Kidney capillary endothelial cell (primary cell): ENCODE data around the gene RBP5.
A peak's percentile ranks its signal among the peaks of the same experiment; 100 is the strongest.

Source experiments
- DNase-seq: peaks from one replicate; pipeline ENCODE4 v3.0.0-alpha.2; 2018; ENCODE audit warnings: low spot score

RBP5 gene

DNA sequence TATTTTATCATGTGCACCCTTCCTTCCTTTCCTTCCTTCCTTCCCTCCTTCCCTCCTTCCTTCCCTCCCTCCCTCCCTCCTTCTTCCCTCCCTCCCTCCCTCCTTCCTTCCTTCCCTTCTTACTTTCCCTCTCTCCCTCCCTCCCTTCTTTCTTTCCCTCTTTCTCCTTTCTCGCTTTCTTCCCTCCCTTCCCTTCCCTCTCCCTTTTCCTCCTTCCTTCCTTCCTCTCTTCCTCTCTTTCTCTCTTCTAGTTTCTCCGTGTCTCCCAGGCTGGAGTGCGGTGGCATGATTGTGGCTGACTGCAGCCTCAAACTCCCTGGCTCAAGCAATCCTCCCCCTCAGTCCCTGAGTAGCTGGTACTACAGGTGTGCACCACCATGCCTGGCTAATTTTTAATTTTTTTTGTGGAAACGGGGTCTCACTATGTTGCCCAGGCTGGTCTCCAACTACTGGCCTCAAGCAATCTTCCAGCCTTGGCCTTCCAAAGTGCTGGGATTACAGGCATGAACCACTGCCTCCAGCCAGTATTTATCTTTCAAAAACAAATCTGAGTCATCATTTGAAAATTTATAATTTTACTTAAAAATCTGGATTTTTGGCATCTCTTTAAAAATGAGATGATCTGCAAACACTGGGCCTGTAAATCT lies 27.5 kb downstream of the RBP5 start:
- DNase-seq = no peak

DNA sequence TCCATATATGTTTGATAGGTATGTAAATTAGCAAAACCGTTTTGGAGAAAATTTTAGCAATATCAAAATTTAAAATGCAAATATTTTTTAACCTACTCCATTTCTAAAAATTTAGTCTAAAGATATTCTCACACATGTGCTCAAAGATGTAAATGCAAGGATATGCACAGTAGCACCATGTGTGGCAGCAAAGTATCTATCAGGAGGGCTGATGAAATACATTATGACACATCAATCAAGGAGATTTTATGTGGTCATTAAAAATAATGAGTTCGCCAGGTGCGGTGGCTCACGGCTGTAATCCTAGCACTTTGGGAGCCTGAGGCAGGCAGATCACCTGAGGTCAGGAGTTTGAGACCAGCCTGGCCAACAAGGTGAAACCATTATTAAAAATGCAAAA lies 28.4 kb downstream of the RBP5 start:
- DNase-seq = no peak

DNA sequence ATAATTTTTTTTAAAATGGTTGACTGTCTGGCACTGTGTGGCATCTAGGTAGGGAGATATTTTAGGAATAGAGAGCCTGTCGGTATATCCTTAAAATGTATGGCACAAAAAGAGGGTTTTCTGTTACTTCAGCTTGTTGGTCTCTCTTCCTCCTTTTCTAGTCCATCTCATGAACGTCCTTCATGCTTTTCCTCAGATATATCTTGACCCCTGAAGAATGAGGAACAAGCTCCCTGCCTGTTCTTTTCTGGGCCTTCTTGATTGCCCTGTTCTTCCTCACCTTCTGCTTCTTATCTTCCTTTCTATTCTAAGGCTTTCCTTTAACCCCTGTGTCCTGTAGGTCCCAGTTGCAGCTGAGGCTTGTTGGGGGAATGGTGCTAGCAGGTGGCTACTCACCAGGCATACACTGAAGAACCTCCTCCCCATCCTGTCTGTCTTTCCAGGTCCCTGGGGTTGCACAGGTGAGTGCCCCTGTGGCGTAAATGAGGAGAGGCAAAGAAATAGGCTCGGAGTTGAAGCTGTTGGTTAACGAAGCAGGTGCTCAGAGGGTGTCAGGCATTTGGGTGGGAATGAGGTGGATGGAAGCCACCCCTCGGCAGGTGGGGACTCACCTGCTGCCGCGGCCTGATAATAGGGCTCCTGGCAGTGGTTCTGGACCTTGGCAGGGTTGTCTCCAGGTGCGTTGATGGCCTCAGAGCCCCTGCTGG lies 29.2 kb downstream of the RBP5 start:
- no peak for DNase-seq

DNA sequence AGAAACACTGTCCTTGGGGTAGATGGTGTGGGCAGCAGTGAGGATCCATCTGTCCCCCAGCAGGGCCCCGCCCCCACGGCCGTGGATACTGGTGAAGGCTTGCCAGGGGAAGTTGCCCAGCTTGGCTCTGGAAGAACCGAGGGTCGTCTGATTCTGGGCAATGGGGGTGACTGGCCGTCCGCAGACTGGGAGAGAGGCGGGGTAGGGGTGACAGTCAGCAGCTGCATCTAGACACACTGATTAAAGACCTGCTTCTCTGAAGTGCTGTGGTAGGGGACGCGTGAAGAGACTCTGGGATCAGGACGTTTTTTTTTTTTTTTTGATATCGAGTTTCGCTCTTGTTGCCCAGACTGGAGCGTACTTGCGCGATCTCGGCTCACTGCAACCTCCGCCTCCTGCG lies 31.7 kb downstream of the RBP5 start:
- no peak for DNase-seq

DNA sequence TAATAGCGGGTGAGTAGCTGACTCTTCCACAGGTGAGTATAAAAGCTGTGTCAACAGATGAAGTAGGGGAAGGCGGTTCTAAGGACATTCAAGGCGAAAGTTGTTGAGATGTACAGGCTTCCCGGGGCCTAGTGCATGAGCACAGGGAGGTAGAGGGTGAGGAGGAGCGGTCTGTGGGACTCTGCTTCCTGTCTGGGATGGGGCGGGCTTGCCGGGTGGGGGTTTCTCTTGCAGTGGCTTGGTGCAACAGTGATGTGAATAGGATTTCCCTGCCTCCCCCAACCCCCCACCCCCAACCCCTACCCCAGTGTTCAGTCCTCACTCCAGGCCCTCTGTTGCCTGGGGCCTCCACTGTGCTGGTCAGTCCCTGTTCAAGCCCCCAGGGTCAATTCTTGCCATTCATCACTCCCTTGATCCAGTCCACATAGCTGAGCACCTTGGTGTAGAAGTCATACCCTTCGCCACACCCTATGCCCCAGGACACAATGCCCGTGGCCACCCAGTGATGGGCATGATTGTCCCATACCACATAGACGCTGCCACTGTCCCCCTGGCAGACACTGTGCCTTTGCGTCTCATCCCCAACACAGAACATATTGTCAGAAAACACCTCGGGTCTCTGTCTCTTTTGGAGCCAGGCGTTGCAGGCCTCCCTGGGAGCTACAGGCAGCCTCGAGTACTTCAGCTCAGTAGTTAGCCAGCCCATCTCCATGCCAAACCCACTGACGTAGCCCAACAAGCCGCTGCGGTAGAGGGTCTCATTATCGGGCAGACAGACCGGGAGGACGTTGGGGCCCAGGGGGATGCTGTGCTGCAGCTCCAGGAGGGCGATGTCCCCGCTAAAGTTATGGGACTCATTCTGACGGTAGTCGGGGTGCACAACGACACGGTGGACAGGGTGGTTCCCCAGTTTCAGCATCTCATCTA lies 32.4 kb downstream of the RBP5 start:
- DNase-seq = no peak

DNA sequence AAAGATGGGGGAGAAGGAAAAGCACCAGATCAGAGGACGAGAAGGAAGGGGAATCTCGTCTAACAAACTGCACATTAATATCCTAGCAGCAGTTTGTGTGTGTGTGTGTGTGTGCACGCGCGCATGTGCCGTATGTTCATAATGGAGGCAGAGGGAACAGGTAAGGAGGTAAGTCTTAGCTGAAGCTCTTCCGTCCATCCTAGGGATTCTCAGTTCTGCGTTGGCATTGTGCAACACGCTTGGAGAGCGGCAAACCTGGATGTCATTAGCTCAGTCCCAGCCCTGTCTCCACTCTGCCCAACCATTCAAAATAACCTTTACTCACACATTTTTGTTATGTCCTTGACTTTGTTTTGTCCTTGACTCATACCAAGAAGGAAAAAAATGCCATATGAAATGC lies 34.8 kb downstream of the RBP5 start:
- DNase-seq = no peak

DNA sequence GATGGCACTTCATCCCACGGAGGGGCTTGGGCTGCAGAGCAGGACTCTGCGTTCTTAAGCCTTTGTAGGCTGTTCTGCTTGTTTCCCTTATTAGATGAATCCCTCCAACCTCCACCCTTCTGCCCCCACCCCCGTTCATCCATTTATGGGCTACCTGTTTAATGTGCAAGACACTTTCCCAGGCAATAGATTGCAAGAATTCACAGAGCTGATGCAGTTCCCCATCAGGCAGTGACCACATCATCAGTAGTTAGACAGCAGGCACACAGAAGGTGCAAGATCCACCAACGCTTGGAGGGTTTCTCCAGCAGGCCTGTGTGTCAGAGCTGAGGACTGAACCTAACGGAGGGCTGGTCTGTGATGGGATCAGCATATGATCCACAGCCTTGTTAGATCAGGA lies 35.2 kb downstream of the RBP5 start:
- DNase-seq = no peak

DNA sequence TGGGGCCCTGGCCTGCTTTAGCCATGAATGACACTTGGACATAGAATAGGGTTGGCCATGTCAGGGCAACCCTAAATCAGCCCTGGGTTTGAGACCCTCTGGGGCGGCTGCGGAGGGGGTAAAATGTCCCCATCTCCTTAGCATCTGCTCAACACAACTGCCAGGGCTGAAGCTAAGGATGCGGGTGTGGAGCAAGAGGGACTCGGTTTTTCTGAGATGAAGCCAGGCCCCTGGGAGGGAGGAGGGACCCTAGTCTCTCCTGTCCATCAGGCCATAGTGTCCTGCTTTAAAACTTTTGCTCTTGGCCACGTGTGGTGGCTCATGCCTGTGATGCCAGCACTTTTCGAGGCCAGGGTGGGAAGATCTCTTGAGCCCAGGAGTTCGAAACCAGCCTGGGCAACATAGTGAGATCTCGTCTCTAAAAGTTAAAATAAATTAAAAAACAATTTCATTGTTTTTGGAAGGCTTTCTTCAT lies 35.7 kb downstream of the RBP5 start:
- no peak for DNase-seq

DNA sequence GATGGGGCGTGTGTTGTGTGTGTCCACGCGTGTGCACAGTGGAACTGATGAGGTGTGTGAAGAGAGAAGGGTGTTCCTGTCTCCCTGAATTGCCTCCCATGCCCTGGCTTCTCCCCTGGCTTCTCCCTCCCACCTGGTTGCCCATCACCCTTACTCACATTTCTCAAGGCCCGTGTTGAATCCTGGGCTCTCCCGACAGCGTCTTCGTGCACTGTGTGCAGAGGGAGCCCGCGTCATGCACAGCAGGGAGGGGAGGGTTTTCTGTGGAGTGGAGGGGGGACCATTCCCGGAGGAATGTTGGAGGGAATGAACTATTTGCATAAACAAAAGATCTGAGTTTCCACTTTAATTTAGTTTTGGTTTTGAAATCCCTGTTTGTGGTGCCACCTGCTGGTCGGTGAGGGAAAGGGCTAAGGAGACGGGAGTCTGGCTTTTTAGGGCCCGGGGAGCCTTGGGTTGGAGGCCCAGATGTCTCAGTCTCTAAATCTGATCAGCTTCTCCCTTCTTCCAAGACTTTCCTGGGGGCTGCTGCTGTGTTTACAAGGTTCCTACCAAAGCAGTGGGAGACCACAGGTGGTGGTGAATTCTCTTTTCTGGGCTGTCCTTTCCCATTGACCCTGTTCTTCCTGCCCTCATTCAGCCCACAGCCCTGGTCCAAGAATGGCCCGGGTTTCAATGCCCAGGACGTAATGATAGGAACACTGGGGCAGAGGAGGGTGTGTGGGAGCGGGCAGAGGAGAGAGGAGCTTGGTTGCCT lies 36.3 kb downstream of the RBP5 start, which contains the start of gene C1R:
C1R (minus strand) TSS at position 217 of the 757 bp plus-strand sequence; CDS start at position 160, 57 bp downstream.
- peak; percentile 57 for DNase-seq

DNA sequence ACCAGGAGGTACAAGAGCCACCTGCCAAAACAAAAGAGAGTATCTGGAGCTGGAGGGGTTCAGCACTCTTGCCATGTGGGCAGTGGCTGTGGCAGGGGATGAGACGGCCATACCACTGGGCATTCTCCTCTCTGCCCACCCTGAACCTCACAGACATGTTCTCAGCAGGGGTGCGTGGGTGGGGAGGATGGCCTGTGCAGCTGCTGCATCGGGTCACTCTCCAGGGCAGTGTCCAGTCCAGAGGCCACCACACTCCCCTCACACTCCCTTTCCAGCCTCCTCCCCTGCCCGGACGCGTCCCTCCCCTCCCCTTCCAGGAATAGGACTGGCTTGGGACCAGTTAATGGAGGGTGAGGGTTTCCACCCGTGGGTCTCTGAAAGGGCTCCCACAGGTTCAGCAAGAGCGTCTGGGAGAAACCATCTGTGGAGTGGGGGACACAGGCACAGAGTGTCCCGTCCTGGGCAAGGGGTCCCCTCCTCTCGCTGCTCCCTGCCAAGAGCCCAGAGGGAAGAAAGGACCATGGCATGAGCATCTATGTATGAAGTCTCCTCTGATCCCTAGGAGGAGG lies 36.9 kb downstream of the RBP5 start:
- no peak for DNase-seq

DNA sequence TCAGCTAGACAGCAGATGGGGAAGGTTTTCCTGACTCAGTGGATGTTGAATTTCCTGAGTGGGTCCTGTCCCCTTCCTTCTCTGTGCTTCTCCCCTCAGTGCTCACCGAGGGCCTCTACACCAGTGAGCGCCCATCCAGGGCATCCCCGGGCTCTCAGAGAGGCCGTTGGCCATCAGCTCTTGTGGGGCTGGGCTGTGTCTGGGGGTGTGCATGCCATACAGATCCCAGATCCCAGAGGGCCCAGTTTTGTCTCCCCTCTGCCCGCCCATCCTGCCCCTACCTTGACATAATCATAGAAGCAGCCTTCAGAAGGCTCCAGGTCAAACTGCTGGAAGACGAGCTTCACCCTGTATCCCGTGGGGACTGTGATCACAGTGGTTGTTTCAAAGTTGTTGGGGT lies 37.5 kb downstream of the RBP5 start:
- no peak for DNase-seq

DNA sequence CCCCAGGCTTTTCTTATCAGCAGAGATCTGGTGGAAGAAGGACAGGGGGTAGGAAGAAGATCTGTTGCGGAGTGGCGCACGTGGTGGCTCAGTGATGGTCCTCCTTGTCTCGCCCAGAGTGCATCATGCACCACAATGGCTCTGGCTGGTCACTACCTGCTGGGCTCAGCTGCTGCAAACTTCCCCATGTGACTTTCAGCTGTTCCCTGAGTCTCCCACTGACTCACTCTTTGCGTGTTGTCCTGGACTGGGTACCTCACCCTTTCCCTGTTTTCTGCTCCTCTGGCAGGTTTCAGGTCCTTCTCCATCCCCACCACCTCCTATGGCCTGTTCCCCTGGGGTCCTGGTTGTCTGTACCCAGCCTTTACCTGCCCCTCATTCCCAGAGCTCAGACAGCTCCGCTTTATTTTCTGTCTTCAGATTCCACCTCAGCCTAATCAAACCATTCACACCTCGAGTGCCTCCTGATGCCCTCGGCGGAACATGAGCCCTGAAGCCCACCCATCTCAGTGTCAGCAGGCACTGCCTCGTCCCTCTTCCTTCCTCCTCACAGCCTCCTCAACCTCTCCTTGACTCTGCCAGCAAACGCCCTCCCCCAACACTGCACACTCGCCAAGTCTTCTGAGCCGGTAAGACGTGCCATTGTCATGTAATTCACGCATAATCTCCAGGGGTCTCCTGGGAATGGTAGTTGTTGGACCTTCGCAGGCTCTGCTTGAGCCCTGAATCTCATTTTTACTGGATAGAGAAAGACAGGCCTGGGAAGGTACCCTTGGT lies 38.3 kb downstream of the RBP5 start:
- DNase-seq = no peak

DNA sequence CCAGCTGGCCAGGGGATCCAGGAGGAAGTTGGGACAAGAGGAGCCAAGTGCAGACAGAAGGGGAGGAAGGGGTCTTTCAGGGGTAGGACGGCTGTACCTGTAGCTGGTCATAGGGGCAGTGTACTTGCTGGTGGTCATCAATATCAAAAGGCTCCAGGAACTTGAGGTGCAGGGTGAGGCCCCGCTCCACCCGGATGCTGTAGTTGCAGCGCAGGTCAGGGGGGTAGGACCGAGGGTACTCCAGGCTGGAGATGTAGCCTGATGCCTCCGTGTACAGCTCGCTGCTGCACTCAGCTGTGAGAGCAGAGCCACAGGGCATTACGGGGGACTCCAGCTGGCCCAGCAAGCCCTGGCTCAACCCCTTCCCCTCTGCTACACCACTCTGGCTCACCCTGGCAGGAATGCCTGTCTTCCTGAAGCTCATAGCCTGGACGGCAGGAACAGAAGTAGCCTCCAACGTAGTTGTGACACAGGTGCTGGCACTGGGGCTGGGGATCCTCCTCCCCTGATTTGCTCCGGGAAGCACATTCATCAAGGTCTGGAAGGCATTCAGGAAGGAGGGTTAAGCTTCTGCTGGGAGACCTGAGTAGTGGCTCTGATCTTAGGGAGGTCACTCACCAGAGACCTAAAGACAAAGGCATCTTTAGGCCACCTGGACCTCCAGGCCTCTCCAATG lies 39.4 kb downstream of the RBP5 start:
- no peak for DNase-seq

DNA sequence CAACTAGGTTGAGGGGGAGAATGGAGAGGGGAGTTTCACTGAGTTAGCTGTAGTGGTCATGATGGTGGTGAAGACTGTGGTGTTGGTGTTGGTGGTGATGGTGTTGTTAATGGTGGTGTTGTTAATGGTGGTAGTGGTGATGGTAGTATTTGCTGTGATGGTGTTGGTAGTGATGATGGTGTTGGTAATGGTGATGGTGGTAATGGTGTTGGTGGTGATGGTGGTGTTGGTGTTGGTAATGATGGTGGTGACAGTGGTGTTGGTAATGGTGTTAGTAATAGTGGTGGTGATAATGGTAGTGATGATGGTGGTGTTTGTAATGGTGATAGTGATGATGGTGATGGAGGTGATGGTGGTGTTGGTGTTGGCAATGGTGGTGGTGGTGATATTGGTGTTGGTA lies 45.6 kb downstream of the RBP5 start:
- no peak for DNase-seq

DNA sequence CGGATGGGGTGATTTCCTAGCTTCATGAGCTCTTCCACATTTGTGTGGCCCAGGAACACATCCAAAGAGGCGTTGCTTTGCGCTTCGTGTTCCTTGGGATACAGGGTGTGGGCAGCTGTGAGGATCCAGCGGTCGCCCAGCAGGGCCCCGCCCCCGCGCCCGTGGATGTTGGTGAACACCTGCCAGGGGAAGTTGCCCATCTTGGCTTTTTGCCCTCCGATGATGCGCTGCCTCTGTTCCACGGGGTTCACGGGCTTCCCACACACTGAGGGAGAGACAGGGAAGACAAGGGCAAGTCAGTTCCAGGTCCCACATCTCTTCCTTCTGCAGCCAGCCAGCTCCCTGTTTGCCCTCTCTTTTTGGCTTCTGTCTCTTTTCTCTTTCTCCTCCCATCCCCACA lies 47.7 kb downstream of the RBP5 start:
- no peak for DNase-seq

DNA sequence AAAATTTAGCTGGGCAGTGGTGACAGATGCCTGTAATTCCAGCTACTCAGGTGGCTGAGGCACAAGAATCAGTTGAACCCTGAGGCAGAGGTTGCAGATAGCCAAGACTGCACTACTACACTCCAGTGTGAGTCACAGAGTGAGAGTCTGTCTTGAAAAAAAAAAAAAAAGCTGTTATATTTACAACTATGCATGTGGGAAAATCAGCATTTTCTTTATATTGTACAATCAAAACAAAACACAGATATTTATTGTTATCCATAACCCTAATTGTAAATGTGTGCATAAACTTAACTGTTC lies 48.9 kb downstream of the RBP5 start:
- no peak for DNase-seq

DNA sequence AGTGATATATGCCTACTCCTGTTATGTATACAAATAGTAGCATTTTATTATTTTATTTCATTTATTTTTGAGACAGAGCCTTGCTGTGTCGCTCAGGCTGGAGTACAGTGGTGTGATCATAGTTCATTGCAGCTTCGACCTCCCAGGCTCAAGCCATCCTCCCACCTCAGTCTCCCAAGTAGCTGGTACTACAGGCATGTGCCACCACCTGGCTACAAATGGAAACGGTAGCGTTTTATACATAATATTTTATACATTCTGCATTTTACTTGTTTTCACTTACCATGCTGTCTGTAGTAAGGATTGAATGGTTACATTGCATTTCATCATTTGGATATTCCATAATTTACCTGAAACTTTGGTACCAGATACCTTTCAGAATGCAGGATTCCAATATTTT lies 50.5 kb downstream of the RBP5 start:
- DNase-seq = no peak

DNA sequence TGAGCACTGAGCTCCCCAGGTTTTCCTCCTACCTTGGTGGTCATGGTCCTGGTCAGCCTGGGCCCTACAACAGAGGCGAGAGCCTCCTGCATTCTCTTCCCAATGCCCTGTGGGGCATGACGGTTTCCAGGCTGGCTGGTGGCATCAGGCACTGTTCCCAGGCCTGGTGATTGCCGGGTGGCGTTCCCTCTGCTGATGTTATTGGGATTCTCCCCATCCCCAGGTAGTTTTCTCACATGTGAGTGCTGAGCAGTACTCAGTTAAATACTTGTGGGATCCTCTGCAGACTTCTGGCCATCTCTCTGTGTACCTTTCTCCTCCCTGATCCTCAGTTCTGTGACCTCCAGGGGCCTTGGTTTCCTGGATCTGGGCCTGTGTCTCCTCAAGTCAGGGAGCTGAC lies 52.2 kb downstream of the RBP5 start:
- no peak for DNase-seq

DNA sequence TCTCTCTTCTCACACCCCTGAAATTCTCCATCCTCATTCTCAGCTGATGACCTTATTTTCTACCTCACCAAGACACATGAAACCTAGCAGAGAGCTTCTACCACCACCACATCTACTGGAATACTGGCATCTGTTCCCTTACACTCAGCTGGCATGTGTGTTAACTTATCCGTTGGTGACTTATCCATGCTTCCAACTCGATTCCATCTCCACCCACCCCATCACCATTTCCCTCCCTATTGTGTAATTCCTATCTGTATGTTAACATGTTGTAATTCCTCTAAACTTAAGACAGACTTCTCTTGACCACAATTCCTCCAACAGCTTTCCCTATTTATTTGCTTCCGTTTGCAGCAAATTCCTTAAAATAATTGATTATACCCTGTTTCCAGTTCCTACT lies 52.8 kb downstream of the RBP5 start:
- DNase-seq = no peak

DNA sequence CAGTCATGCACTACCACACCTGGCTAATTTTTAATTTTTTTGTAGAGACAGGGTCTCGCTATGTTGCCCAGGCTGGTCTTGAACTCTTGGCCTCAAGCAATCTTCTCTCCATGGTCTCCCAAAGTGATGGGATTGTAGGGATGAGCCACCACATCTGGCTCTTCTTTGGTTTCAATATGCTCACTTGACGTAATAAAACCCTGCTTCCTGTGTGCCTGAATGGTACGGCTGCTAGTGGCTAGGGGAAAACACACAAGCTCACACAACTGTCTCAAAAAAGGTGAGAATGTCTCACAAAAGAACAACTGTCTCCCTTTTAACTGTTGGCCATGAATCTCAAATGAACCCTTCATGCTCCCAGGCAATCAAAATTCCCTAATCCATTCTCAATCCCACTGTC lies 53.2 kb downstream of the RBP5 start:
- DNase-seq = no peak

DNA sequence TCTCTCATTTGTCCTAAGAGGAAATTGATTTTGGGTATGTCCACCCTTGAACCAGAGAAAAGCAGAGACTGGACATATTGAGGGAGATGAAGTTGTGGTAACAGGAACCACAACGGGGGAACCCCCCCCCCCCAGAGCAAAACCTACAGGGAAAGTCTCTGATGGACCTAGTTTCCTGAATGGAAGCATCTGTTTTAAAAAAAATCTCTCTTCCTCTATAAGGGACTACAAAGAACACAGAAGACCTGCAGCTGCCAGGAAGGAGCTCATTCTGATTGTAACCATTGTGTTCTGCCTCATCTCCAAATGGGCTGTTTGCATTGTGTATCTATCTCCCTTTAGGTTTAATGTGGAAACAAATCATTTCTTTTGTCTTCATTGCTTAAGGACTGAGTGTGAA lies 54.7 kb downstream of the RBP5 start:
- no peak for DNase-seq
